MM.1S (cell line): ENCODE data around the gene ATP2A3.

Source experiments
- DNase-seq: peaks from one replicate; pipeline ENCODE4 v3.0.0-alpha.2; 2015
- H2AFZ ChIP-seq: fragments of 300-600 bp; sonication (generic); 2 replicates; pipeline ENCODE4 v1.6.0; 2016; ENCODE audit warnings: antibody characterized with exemption, low read length
- H3F3A ChIP-seq: fragments of 300-600 bp; sonication (generic); 2 replicates; pipeline ENCODE4 v1.6.1; 2016; ENCODE audit warnings: mild to moderate bottlenecking, antibody characterized with exemption, low read length, moderate library complexity, mixed read lengths; ENCODE audit not compliant: insufficient read depth
- H3K27ac ChIP-seq: fragments of 300-600 bp; sonication (generic); 2 replicates; pipeline ENCODE4 v1.5.1; 2016; ENCODE audit warnings: mild to moderate bottlenecking, low read length
- H3K27me3 ChIP-seq: fragments of 300-600 bp; sonication (generic); replicated peaks from 2 replicates; pipeline ENCODE4 v1.6.0; 2016; ENCODE audit warnings: low read length; ENCODE audit not compliant: insufficient read depth
- H3K36me3 ChIP-seq: fragments of 300-600 bp; sonication (generic); replicated peaks from 2 replicates; pipeline ENCODE4 v1.6.1; 2016; ENCODE audit warnings: mild to moderate bottlenecking, low read length, mixed read lengths; ENCODE audit not compliant: insufficient read depth
- H3K4me1 ChIP-seq: fragments of 300-600 bp; sonication (generic); 2 replicates; pipeline ENCODE4 v1.6.1; 2016; ENCODE audit warnings: low read length, mixed read lengths
- H3K4me2 ChIP-seq: fragments of 300-600 bp; sonication (generic); 2 replicates; pipeline ENCODE4 v1.6.0; 2016; ENCODE audit warnings: low read depth, low read length
- H3K4me3 ChIP-seq: fragments of 300-600 bp; sonication (generic); 2 replicates; pipeline ENCODE4 v1.5.1; 2016; ENCODE audit warnings: low read length, mixed read lengths
- H3K79me2 ChIP-seq: fragments of 300-600 bp; sonication (generic); 2 replicates; pipeline ENCODE4 v1.6.1; 2016; ENCODE audit warnings: mixed run types, low read length, mixed read lengths
- H3K9ac ChIP-seq: fragments of 300-600 bp; sonication (generic); 2 replicates; pipeline ENCODE4 v1.6.1; 2016; ENCODE audit warnings: low read length, mixed read lengths
- H3K9me2 ChIP-seq: fragments of 300-600 bp; sonication (generic); replicated peaks from 2 replicates; pipeline ENCODE4 v1.6.1; 2016; ENCODE audit warnings: mild to moderate bottlenecking, low read length, mixed read lengths; ENCODE audit not compliant: insufficient read depth
- H3K9me3 ChIP-seq: fragments of 300-600 bp; sonication (generic); replicated peaks from 2 replicates; pipeline ENCODE4 v1.6.1; 2016; ENCODE audit warnings: mild to moderate bottlenecking, low read length, mixed read lengths; ENCODE audit not compliant: insufficient read depth
- H4K20me1 ChIP-seq: fragments of 300-600 bp; sonication (generic); 2 replicates; pipeline ENCODE4 v1.6.1; 2016; ENCODE audit warnings: mild to moderate bottlenecking, low read length, moderate library complexity, mixed read lengths; ENCODE audit not compliant: insufficient read depth
- CTCF ChIP-seq: fragments of 300-600 bp; sonication (generic); IDR thresholded peaks from 2 replicates; pipeline ENCODE4 v1.5.1; 2016; ENCODE audit warnings: antibody characterized with exemption, low read length, mixed read lengths
- EZH2 ChIP-seq: fragments of 300-600 bp; sonication (generic); optimal IDR thresholded peaks from 2 replicates; pipeline ENCODE3; 2017; ENCODE audit warnings: low read depth, mild to moderate bottlenecking, antibody characterized with exemption, low read length, mixed read lengths
- EZH2phosphoT487 ChIP-seq: fragments of 300-600 bp; sonication (generic); IDR thresholded peaks from 2 replicates; pipeline ENCODE4 v1.6.1; 2018; ENCODE audit warnings: antibody characterized with exemption, low read length

ATP2A3 gene

GRCh38 chr17:3884188-3884587 lies 80.0 kb downstream of the ATP2A3 start:
- Histone ChIP-seq H3K9ac (no peak overlapping the region), H3K36me3 (no peaks in the 10 kb centered on the region), H3K9me3 (no peaks in the 10 kb centered on the region), H3K4me3 (no peak overlapping the region), H3K27me3 (no peaks in the 10 kb centered on the region), H3K4me1 (no peaks in the 10 kb centered on the region), H3K9me2 (no peaks in the 10 kb centered on the region), H2AFZ (no peak overlapping the region), H3F3A (no peaks in the 10 kb centered on the region), H3K4me2 (no peak overlapping the region), H3K27ac (no peak overlapping the region), H4K20me1 (no peaks in the 10 kb centered on the region), H3K79me2 (no peaks in the 10 kb centered on the region)
- no peak for DNase-seq
- TF ChIP-seq CTCF: no peak
- TF ChIP-seq EZH2: no peak
- TF ChIP-seq EZH2phosphoT487: no peak

GRCh38 chr17:3882276-3882675 lies 82.0 kb downstream of the ATP2A3 start:
- Histone ChIP-seq H3K9me3 (no peaks in the 10 kb centered on the region), H3K27ac (no peak overlapping the region), H3K36me3 (no peaks in the 10 kb centered on the region), H3K9me2 (no peaks in the 10 kb centered on the region), H3F3A (no peaks in the 10 kb centered on the region), H4K20me1 (no peaks in the 10 kb centered on the region), H2AFZ (no peak overlapping the region), H3K4me2 (no peak overlapping the region), H3K4me1 (no peaks in the 10 kb centered on the region), H3K79me2 (no peaks in the 10 kb centered on the region), H3K4me3 (no peak overlapping the region), H3K27me3 (no peaks in the 10 kb centered on the region), H3K9ac (no peak overlapping the region)
- TF ChIP-seq EZH2 (no peak), CTCF (no peak), EZH2phosphoT487 (no peak)
- no peak for DNase-seq

- no peak overlapping the region for H3K9ac ChIP-seq
- no peak overlapping the region for H3K27ac ChIP-seq
- H3K4me2 ChIP-seq: no peak overlapping the region
- no peak for DNase-seq
- no peaks in the 10 kb centered on the region for H4K20me1 ChIP-seq
- H3K27me3 ChIP-seq: no peaks in the 10 kb centered on the region
- H3K9me3 ChIP-seq: no peaks in the 10 kb centered on the region
- H3K4me1 ChIP-seq: no peaks in the 10 kb centered on the region
- no peaks in the 10 kb centered on the region for H3K79me2 ChIP-seq
- no peaks in the 10 kb centered on the region for H3F3A ChIP-seq
- H3K36me3 ChIP-seq: no peaks in the 10 kb centered on the region
- TF ChIP-seq EZH2 (no peak), EZH2phosphoT487 (no peak), CTCF (no peak)
- no peak overlapping the region for H2AFZ ChIP-seq
- H3K9me2 ChIP-seq: no peaks in the 10 kb centered on the region
- H3K4me3 ChIP-seq: no peak overlapping the region
These were observed 83.3 kb downstream of the ATP2A3 start for GRCh38 chr17:3880983-3881382.
